ENCODE results near the gene ADCYAP1R1.

DNA sequence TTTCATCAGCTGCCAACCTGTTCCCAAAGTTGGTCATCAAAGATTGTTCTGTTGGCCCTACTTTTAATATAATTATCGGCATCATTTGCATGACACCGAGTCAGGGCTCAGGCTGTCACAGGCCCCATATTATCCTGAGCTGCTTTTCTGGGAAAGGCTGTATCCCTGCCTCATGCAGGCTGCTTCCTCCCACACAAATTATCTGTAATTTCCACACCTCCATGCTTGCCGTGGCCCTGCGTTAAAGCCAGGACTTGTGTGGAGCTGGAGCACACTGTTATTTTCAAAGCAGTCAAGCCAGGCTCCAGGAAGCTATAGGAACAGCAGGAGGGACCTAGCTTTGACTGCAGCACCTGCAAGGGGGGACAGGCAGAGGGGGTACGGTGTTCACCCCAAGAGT is 5.4 kb upstream of the ADCYAP1R1 start:
- TF ChIP-seq, protein P1, sequence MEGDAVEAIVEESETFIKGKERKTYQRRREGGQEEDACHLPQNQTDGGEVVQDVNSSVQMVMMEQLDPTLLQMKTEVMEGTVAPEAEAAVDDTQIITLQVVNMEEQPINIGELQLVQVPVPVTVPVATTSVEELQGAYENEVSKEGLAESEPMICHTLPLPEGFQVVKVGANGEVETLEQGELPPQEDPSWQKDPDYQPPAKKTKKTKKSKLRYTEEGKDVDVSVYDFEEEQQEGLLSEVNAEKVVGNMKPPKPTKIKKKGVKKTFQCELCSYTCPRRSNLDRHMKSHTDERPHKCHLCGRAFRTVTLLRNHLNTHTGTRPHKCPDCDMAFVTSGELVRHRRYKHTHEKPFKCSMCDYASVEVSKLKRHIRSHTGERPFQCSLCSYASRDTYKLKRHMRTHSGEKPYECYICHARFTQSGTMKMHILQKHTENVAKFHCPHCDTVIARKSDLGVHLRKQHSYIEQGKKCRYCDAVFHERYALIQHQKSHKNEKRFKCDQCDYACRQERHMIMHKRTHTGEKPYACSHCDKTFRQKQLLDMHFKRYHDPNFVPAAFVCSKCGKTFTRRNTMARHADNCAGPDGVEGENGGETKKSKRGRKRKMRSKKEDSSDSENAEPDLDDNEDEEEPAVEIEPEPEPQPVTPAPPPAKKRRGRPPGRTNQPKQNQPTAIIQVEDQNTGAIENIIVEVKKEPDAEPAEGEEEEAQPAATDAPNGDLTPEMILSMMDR (IDR thresholded peaks at IDR 0.05) = no peak
- no peak for TF ChIP-seq POLR2A (IDR thresholded peaks at IDR 0.05)
